Ascending aorta (tissue), 2 donors: ENCODE results near the gene AMBRA1. TPM values are rescaled to one million over a fixed set of nuclear protein-coding genes. Genes with fewer than 3 reads are reported as not detected.

Experiments
- DNase-seq, 2 donors: peaks; one replicate each; pipeline ENCODE4 v3.0.0-alpha.2; 2019; ENCODE audit warnings: low spot score in 2 of 2
- H3K27ac ChIP-seq, 2 donors: fragments of 200-600 bp; sonication (generic); one replicate each; pipeline ENCODE4 v1.5.1; 2016 to 2017; ENCODE audit warnings: mild to moderate bottlenecking in 1 of 2
- H3K27me3 ChIP-seq: fragments of 200-600 bp; sonication (generic); one replicate; pipeline ENCODE4 v1.5.1; 2017
- H3K36me3 ChIP-seq, 2 donors: fragments of 200-600 bp; sonication (generic); one replicate each; pipeline ENCODE4 v1.5.1; 2016
- H3K4me1 ChIP-seq, 2 donors: fragments of 200-600 bp; sonication (generic); one replicate each; pipeline ENCODE4 v1.5.1; 2016 to 2017; ENCODE audit warnings: mild to moderate bottlenecking in 1 of 2
- H3K4me3 ChIP-seq, 2 donors: fragments of 200-600 bp; sonication (generic); one replicate each; pipeline ENCODE4 v1.5.1; 2016 to 2017; ENCODE audit warnings: mild to moderate bottlenecking in 1 of 2
- H3K9me3 ChIP-seq, 2 donors: fragments of 200-600 bp; sonication (generic); one replicate each; pipeline ENCODE4 v1.5.1; 2016
- CTCF ChIP-seq, 3 experiments: fragments of 200-600 bp in 2 of 3; fragments of 450-650 bp in 1 of 3; sonication (generic) in 2 of 3; IDR thresholded peaks; one replicate each; pipeline ENCODE4 v1.5.1; 2016 to 2019; ENCODE audit warnings: antibody characterized with exemption in 3 of 3, mild to moderate bottlenecking in 1 of 3, moderate library complexity in 1 of 3
- intact Hi-C: fragments of 100-400 bp; cut with DNase I; formaldehyde crosslinking; loops from one replicate; pipeline ENCODE4 v1.15.1; 2023
- total RNA-seq: library from RNA; depleted of rRNA; stranded (reverse); fragments of >200 nt; gene quantifications from one replicate; pipeline ENCODE4 v1.1.0, GENCODE V29; 2016

The AMBRA1 gene
- total RNA-seq, 1 donor from 2014 or later, result 12.1 TPM

GRCh38 chr11:46387456-46387855 is 206.4 kb downstream of the AMBRA1 start:
- Histone ChIP-seq H3K4me1 (peaks cover 10 to 18% of the 10 kb centered on the region in 2 donors), H3K27ac (no peak overlapping the region), H3K36me3 (no peaks in the 10 kb centered on the region), H3K9me3 (no peaks in the 10 kb centered on the region), H3K4me3 (no peak overlapping the region), H3K27me3 (peaks cover 22% of the 10 kb centered on the region)
- intact Hi-C loops, result loop anchor here (10.0 kb wide), 1 partner anchor 227 kb away; the partner anchor contains the start of genes ATG13 and HARBI1
- no peak for TF ChIP-seq CTCF (IDR thresholded peaks at IDR 0.05)
- DNase-seq, result no peak

- no peaks in the 10 kb centered on the region for H3K36me3 ChIP-seq
- H3K27me3 ChIP-seq, result peaks cover 23% of the 10 kb centered on the region
- no peak for TF ChIP-seq CTCF (IDR thresholded peaks at IDR 0.05)
- H3K27ac ChIP-seq, result no peak overlapping the region
- no peaks in the 10 kb centered on the region for H3K9me3 ChIP-seq
- intact Hi-C loops, result loop anchor here (10.0 kb wide), 1 partner anchor 228 kb away; the partner anchor contains the start of genes ATG13 and HARBI1
- no peak for DNase-seq
- peaks cover 12 to 17% of the 10 kb centered on the region in 2 donors for H3K4me1 ChIP-seq
- no peak overlapping the region for H3K4me3 ChIP-seq
These were observed 207.1 kb downstream of the AMBRA1 start for GRCh38 chr11:46386674-46387073.

- intact Hi-C loops, result loop anchor here (10.0 kb wide), 1 partner anchor 229 kb away; the partner anchor contains the start of genes ATG13 and HARBI1
- peaks cover 21% of the 10 kb centered on the region for H3K27me3 ChIP-seq
- H3K4me3 ChIP-seq, result no peak overlapping the region
- H3K27ac ChIP-seq, result no peak overlapping the region
- H3K36me3 ChIP-seq, result no peaks in the 10 kb centered on the region
- H3K4me1 ChIP-seq, result peaks cover 11 to 17% of the 10 kb centered on the region in 2 donors
- no peak for TF ChIP-seq CTCF (IDR thresholded peaks at IDR 0.05)
- no peaks in the 10 kb centered on the region for H3K9me3 ChIP-seq
- DNase-seq, result no peak
These were observed 207.7 kb downstream of the AMBRA1 start for GRCh38 chr11:46386005-46386578.

DNA sequence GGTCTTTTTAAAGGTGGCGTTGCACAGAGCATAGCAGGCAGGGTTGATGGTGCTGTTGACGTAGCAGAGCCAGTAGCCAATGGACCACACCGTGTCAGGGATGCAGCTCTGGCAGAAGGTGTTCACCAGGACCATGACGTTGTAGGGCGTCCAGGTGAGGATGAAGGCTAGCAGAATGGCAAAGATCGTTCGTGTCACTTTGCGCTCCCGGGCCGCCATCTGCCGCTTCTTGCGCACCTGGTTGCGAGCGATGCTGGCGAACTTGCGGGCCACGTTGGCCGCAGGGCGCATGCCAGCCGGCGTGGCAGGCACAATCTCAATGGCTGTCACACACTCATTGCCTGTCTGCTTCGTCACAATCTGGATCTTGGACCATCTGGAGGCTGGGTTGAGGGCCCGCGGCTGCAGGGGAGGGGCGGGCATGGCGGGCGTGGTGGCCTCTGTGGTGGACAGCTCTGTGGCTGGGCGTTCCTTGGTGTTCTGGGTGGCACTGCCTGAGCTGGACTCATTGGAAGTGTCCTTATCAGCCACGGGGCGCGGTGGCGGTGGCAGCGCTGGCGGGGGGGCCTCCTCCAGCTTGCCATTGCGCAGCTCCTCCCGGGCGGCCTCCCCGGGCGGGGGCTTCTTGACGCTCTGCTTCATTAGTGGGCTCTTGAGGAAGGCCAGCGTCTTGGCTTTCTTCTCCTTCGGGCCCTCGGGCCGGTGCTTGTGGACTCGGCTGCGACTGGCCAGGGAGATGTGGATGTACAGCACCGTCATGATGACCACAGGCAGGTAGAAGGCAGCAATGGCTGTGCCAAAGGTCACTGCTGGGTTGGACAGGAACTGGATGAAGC is 208.4 kb downstream of the AMBRA1 start:
- H3K9me3 ChIP-seq, result no peaks in the 10 kb centered on the region
- H3K27ac ChIP-seq, result no peak overlapping the region
- peaks cover 11 to 17% of the 10 kb centered on the region in 2 donors for H3K4me1 ChIP-seq
- no peak for DNase-seq
- H3K36me3 ChIP-seq, result no peaks in the 10 kb centered on the region
- intact Hi-C loops, result loop anchor here (10.0 kb wide), 1 partner anchor 229 kb away; the partner anchor contains the start of genes ATG13 and HARBI1
- TF ChIP-seq CTCF (IDR thresholded peaks at IDR 0.05), result no peak
- H3K27me3 ChIP-seq, result peaks cover 14% of the 10 kb centered on the region
- no peak overlapping the region for H3K4me3 ChIP-seq

DNA sequence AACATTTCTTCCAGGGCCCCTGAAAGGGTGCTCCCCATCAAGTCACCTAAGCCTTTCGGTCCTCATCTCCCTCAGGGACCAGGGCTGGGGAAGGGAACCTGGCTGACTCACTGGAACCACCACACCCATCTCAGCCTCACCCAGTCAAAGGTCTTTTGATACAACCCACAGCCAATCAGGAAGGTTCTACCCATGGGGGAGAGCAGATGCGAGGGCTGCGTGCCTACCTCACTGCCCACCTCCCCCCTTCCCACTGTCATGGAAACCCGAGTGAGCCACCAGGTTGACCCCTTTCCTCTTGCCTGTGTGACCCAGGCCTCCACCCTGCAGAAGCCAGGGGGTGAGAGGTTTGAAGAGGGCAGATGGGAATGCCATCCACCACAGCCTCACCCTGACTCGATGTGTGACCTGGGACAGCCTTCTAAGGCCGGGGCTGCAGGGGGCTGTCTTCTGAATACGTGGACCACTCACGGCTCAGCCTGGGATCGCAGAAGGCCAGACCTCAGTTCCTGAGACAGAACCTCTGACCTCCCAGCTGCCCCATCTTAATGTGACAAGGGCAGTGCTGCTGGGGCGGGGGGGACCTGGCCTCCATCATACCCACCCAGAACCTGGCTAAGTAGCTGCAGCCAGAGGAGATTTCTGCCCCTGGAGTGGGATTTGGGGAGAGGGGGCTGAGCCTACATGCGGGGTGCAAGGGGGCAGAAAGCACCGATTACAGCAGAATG is 209.7 kb downstream of the AMBRA1 start:
- DNase-seq, result no peak
- no peaks in the 10 kb centered on the region for H3K36me3 ChIP-seq
- H3K9me3 ChIP-seq, result no peaks in the 10 kb centered on the region
- H3K4me1 ChIP-seq, result peaks cover 7% of the 10 kb centered on the region in 2 donors
- H3K4me3 ChIP-seq, result no peak overlapping the region
- TF ChIP-seq CTCF (IDR thresholded peaks at IDR 0.05), result no peak
- H3K27me3 ChIP-seq, result peaks cover 14% of the 10 kb centered on the region
- intact Hi-C loops, result loop anchor here (10.0 kb wide), 1 partner anchor 231 kb away; the partner anchor contains the start of genes ATG13 and HARBI1
- H3K27ac ChIP-seq, result no peak overlapping the region
